ENCODE data around the gene ITPRID1.

DNA sequence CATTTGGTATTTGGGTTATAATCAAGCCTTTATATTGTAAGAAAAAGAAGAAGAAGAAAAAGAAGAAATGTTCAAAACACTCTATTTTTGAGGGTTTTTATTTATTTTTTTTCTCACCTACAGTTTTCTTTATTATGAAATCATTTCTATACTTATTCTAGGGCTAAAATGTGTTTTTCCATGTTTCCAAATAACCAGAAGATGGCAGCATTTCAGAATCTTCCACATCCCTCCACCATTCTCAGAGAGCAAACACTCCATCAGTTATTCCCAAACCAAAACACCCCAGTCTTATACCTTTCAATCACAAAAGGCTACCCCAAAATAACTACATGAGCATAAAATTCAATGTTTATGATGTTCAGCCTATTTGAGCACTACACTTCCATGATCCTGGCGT, 134.4 kb downstream of the ITPRID1 start:
- TF ChIP-seq CTCF (conservative IDR thresholded peaks at IDR 0.05; ENCODE audit: low read depth, low read length) (peak; percentile 46), EZH2 (IDR thresholded peaks at IDR 0.05; ENCODE audit: borderline replicate concordance, low read depth, low read length, poor library complexity, severe bottlenecking) (no peak)

Data from A673 (cell line).